Right ventricle myocardium superior (tissue), 1 donor: Measurements from ENCODE around the gene COTL1. TPM values are rescaled to one million over a fixed set of nuclear protein-coding genes. Genes with fewer than 3 reads are reported as not detected.

Source experiments
- ATAC-seq: fragments of 200-7000 bp; cut with Tn5 transposase; one replicate; pipeline ENCODE4 v1.9.1; 2020; ENCODE audit warnings: mild to moderate bottlenecking; ENCODE audit not compliant: poor library complexity
- DNase-seq: peaks from one replicate; pipeline ENCODE4 v3.0.0-alpha.2; 2020
- intact Hi-C: fragments of 100-400 bp; cut with DNase I; formaldehyde crosslinking; loops from one replicate; pipeline ENCODE4 v1.11.2; 2022
- total RNA-seq: library from RNA; stranded (reverse); fragmentation: NEBNext Ultra II Directional; extraction: Animal tissue kit (Norgen Biotek cat#: 25700); gene quantifications from one replicate; pipeline ENCODE4 v1.2.1, GENCODE V29; 2021
- donor health status: DM: no; HTN: yes; CAD: no; lungs with severe emphysema.

Gene COTL1
- total RNA-seq, 1 donor from 2014 or later, result 14.4 TPM

GRCh38 chr16:84546669-84547545 is 71.0 kb downstream of the COTL1 start:
- no peak for ATAC-seq
- DNase-seq, result no peak
- intact Hi-C loops, result no loop called here

DNA sequence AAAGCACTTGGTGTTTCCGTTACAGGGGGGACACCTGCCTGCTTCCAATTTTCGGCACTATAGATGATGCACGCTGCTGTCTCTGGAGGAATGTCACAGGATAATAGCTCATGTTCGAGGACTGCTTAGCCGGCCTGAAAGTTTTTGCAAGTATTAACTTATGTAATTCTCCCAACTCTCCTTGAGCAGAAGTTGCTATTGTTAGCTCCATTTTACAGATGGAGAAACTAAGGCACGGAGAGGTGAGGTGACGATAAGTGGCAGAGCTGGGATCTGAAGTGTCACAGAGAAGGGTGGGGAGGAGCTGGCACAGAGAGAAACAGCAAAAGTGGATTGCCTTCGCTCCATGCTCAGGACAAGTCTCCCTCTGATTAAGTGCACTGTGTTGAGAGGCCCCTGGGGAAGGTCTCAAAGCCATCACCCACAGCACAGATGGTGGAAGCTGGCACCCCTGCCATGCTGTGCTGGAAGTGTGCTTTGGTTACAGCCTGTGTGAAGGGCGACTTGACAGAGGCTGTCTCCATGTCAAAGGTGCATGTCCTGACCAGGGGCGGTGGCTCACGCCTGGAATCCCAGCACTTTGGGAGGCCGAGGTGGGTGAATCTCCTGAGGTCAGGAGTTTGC is 72.7 kb downstream of the COTL1 start:
- intact Hi-C loops, result no loop called here
- ATAC-seq (no peak), DNase-seq (no peak)

DNA sequence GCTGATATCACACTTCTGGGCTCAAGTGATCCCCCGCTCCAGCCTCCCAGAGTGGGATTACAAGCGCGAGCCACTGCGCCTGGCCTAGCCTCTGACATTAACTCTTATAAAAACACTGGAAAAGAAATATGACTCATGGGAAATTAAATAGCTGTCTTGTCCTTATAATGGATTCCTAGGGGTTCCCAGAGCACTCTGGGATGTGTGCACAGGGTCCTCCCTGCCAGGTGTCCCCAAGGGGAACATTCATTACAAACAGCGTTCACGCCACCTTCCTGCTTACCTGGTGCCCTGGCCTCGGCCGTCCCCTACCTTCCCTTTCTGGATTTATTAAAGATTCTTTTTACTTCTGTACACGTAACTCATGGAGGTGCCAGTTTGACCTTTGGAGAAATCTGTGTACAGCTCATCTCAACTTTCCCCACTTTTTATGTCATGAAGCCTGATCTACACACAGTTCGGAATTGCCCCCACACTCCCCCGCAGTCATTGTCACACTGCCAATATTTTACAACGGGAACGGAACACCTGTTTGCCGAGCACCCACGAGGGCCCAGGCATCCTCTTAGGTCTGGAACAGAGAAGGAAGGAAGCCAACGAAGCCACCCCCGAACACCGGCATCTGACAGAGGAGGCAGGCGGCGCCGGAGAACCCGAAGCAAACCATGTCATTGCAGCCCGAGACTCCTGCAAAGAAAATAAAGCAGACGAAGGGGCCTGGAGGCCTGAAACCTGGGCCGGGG is 73.7 kb downstream of the COTL1 start:
- no peak for ATAC-seq
- intact Hi-C loops, result no loop called here
- DNase-seq, result no peak

- ATAC-seq (no peak), DNase-seq (no peak)
- intact Hi-C loops, result no loop called here
Observed at GRCh38 chr16:84543253-84543652, 74.6 kb downstream of the COTL1 start.

GRCh38 chr16:84541999-84542817 is 75.7 kb downstream of the COTL1 start:
- ATAC-seq (no peak), DNase-seq (no peak)
- intact Hi-C loops, result no loop called here

- no peak for ATAC-seq
- intact Hi-C loops, result no loop called here
Observed at GRCh38 chr16:84540194-84540593, 77.7 kb downstream of the COTL1 start.

DNA sequence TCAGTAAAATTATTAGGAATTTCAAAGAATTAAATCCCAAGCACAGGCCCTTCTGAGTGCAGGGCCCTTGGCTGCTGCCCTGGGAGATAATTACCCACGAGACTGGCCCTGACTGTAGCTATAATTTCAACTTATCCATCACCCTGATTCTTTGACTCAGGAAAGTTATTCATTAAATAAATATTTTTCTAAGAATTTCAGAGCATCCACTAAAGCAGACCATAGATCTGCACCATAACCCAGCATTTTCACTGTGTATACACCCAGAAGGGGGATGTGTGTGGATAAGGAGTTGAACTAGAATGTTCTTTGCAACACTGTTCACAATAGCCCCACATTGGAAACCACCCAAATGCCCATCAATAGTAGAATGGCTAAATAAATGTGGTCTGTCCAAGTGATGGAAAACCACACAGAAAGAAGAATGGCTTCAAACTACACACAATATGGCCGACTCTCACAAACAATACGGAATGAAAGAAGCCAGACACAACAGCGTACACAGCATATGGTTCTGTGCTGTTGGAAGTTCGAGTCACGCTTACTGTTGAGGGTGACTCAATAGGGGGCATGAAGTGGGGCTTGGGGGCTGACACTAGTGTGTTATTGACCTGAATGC is 79.5 kb downstream of the COTL1 start:
- ATAC-seq, result no peak
- DNase-seq, result no peak
- intact Hi-C loops, result no loop called here

More at GRCh38 chr16:84540194-84540593, 77.7 kb downstream of the COTL1 start:
- DNase-seq, result no peak

DNA sequence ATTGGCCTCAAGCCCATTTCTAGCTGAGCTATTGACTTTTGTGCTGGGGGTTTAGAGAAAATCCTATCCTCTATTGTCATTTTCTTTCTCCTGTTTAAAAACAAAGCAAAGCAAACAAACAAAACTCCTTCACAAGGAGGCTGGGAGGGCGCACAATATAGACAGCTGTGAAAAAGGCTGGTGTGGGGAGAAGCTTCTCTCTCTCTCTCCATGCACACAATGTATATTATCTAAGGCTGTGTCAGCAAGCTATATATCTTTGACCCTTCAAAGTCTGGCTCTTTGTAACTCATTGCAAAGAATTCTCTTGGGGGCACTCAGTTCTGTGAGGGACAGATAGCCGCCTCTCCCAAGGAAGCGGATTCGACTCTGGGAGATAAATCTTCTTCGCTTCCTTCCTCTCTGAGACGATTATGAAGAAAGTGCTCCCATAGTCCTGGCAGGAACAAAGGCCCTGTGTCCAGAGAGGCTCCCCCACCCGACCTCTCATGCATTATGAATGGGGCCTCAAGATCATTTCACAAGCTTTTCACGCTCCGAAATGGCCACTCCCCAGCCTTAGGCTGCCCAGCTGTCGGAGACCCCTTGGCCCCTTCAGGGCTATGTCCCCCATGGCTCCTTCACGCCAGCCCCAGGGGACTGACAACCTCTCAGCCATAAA is 80.3 kb downstream of the COTL1 start:
- DNase-seq (no peak), ATAC-seq (no peak)
- intact Hi-C loops, result no loop called here

DNA sequence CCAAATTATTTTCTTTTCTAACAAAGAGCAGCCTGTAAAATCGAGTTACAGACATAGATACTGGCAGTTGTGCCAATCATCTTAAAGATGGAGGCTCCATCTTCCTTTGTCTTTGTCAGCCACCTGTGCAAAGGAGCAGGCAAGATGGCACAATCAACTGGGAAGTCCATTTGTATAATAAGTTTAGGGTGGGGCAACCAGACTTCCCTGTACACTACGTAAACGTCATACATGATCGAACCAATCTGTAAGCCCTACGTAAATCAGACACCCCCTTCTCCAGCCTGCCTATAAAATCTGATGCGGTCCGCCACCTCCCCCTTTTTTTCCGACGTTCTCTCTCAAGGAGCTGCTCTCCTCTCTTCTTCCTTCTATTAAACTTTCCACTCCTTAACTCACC is 82.0 kb downstream of the COTL1 start:
- intact Hi-C loops, result no loop called here
- DNase-seq, result no peak

DNA sequence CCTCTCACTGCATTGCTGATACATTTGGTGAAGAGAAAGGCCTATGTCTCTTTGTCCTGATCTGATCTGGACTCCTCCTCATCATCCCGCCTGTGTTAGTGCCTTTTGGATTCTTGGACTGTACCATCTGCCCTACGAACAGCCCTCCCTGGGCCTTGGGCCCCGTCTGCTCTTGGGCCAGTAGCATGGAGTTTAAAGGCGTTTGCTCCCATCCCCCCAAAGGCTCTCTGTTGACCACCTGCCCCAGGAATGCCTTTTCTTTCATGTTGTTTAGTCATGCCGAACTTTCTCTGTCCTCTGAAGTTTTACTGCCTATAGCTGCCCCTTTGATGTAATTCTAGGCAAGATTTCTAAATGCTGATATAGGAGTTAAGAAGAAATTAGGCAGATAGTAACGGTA is 82.5 kb downstream of the COTL1 start:
- no peak for ATAC-seq
- intact Hi-C loops, result no loop called here

More for the DNA sequence above, 82.0 kb downstream of the COTL1 start:
- no peak for ATAC-seq

GRCh38 chr16:84534815-84535214 is 83.1 kb downstream of the COTL1 start:
- ATAC-seq (no peak), DNase-seq (no peak)
- intact Hi-C loops, result no loop called here

More for the DNA sequence above, 82.5 kb downstream of the COTL1 start:
- no peak for DNase-seq

GRCh38 chr16:84532855-84533486 is 84.9 kb downstream of the COTL1 start:
- intact Hi-C loops, result no loop called here
- no peak for DNase-seq
- ATAC-seq, result peak; percentile 35

GRCh38 chr16:84532291-84532724 is 85.6 kb downstream of the COTL1 start:
- DNase-seq, result peak; percentile 74
- peak; percentile 87 for ATAC-seq
- intact Hi-C loops, result no loop called here

DNA sequence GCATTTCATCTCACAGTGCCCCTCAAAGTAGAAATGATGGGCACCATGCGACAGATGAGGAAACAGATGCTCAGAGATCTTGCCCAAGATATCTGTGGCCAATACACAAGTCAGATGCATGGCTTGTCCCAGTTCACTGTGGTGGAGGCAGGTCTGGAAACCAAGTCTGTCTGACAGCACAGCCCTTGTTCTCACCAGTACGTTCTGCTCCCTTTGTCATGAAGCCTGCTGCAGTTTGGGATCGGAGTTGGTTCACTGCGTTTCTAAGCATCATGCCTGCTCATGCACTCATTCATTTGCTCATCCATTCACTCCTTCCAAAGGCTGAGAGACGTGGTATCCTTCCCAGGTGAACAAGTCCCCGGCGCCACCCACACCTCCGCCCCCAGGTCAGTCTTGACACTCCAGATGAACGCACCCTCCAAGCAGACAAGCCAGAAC is 86.2 kb downstream of the COTL1 start:
- intact Hi-C loops, result no loop called here
- DNase-seq (no peak), ATAC-seq (no peak)

DNA sequence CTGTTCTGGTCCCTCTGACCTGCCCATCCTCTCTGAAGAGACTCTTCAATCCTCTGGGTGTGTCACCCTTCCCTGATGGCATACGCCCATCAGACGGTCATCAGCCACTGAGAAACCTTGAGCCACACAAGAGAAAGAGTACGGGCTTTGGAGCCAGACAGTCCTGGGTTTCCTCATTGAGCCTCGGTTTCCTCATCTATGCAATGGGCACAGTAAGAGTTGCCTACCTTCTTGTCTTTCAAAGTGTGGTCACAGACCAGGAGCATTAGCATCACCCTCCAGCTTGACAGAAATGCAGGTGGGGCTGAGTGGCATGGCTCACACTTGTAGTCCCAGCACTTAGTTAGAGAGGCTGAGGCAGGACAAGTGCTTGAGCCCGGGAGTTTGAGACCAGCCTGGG is 87.3 kb downstream of the COTL1 start:
- DNase-seq, result no peak
- ATAC-seq, result no peak
- intact Hi-C loops, result no loop called here

DNA sequence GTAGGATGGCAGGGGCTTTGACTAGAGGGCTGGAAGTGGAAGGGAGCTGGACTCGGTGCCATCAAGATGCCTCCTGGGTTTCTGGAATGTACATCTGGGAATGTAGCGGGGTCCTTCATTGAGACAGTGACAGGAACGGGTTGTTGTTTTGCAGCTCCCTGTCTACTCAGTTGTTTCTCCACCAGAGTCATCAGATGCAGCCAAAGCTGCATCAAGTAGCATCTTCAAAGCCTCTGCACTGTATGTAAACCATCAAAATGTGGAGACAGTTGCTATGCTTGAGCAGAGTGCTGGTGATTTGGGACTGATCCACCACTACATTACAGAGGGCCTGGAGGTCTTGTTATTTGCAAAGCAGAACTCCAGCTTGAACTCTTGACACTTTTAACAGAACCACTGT is 88.3 kb downstream of the COTL1 start:
- DNase-seq (no peak), ATAC-seq (no peak)
- intact Hi-C loops, result no loop called here

- ATAC-seq (no peak), DNase-seq (no peak)
- intact Hi-C loops, result no loop called here
Observed at GRCh38 chr16:84528322-84528721, 89.6 kb downstream of the COTL1 start.
